K562 (cell line): Measurements from ENCODE around the gene CCT7. TPM values are rescaled to one million over a fixed set of nuclear protein-coding genes. Genes with fewer than 3 reads are reported as not detected.
A peak's percentile ranks its signal among the peaks of the same experiment; 100 is the strongest.

Experiments used
- BCLAF1 ChIP-seq, 2 experiments: fragments of 450-650 bp in 1 of 2; IDR thresholded peaks; 2 replicates each; pipeline ENCODE4 v1.6.1; 2011 to 2017; ENCODE audit warnings: low read depth in 2 of 2, antibody characterized with exemption in 1 of 2, borderline replicate concordance in 1 of 2, low read length in 1 of 2, mild to moderate bottlenecking in 1 of 2, mixed read lengths in 1 of 2; ENCODE audit not compliant: control insufficient read depth in 1 of 2
- BHLHE40 ChIP-seq: IDR thresholded peaks from 2 replicates; pipeline ENCODE4 v1.6.1; 2011; ENCODE audit warnings: low read length, improper control_type of control experiment
- CHD2 ChIP-seq: IDR thresholded peaks from 2 replicates; pipeline ENCODE4 v1.6.1; 2011; ENCODE audit warnings: low read depth, low read length
- CREM ChIP-seq: IDR thresholded peaks from 2 replicates; pipeline ENCODE4 v1.6.1; 2014; ENCODE audit warnings: antibody characterized with exemption, low read depth
- CTCF ChIP-seq, 3 experiments: IDR thresholded peaks in 2 of 3; conservative IDR thresholded peaks in 1 of 3; 2 replicates each; pipeline ENCODE4 v1.5.1; 2011 to 2012; ENCODE audit warnings: low read length in 3 of 3, mild to moderate bottlenecking in 3 of 3, control low read depth in 2 of 3, improper control_type of control experiment in 1 of 3, inconsistent platforms in 1 of 3, low read depth in 1 of 3, mixed read lengths in 1 of 3, moderate library complexity in 1 of 3; ENCODE audit not compliant: insufficient read depth in 2 of 3
- KLF1 ChIP-seq: fragments of 450-650 bp; IDR thresholded peaks from 2 replicates; pipeline ENCODE4 v1.6.1; 2016; ENCODE audit warnings: missing genetic modification characterization, missing compliant biosample characterization
- NRF1 ChIP-seq, 2 experiments: fragments of 450-650 bp; IDR thresholded peaks in 1 of 2; conservative IDR thresholded peaks in 1 of 2; 2 replicates each; pipeline ENCODE4 v1.6.1; 2014; ENCODE audit warnings: mild to moderate bottlenecking in 2 of 2
- SAFB ChIP-seq: fragments of 200-400 bp; formaldehyde crosslinking; IDR thresholded peaks from 2 replicates; pipeline ENCODE4 v1.6.1; 2017; ENCODE audit warnings: low read depth, low read length, borderline replicate concordance
- TFAP4 ChIP-seq: sonication (generic); formaldehyde crosslinking; IDR thresholded peaks from 2 replicates; pipeline ENCODE4 v1.8.0; 2022; ENCODE audit warnings: missing genetic modification reagents, mild to moderate bottlenecking, moderate library complexity, borderline replicate concordance
- polyA plus RNA-seq, 8 experiments: library from polyadenylated mRNA; depleted of rRNA in 4 of 8; stranded (reverse) in 5 of 8; unstranded in 3 of 8; fragments of >200 nt; fragmentation: Nextera tagmentation in 2 of 8; fragmentation: Illumina TruSeq in 1 of 8; extraction: Ambion mirVana in 2 of 8; extraction: Trizol in 1 of 8; gene quantifications; 2 replicates each; pipeline versions ENCODE4 v1.2.1 to v1.2.3, GENCODE V29; 2011 to 2014; ENCODE audit warnings: inconsistent platforms in 1 of 8, missing spikeins in 1 of 8
- total RNA-seq, 7 experiments: library from RNA; depleted of rRNA in 6 of 7; stranded (reverse); fragments of >200 nt in 6 of 7; fragmentation: Illumina TruSeq in 2 of 7; extraction: Trizol in 2 of 7; gene quantifications; 2 replicates each; pipeline versions ENCODE4 v1.2.1 to v1.2.3, GENCODE V29; 2011 to 2021; ENCODE audit warnings: low replicate concordance in 1 of 7
- TF ChIP-seq, protein P1 (sequence below), 2 experiments: fragments of 450-650 bp; formaldehyde crosslinking in 1 of 2; IDR thresholded peaks; 2 replicates each; pipeline versions ENCODE4 v1.4.0 to v1.6.1; 2014 to 2020; ENCODE audit warnings: mild to moderate bottlenecking in 2 of 2, borderline replicate concordance in 1 of 2, low read depth in 1 of 2

CCT7 gene
- total and polyA plus RNA-seq, 9 of the 15 experiments (the other 6 are each of a cell fraction or from before 2014, with no cell fraction given), result 326 to 856 (median 638) TPM

GRCh38 chr2:73214120-73215035 lies 19.7 kb upstream of the CCT7 start, which contains the start of gene SMYD5 (continued):
- TF ChIP-seq, protein P1, sequence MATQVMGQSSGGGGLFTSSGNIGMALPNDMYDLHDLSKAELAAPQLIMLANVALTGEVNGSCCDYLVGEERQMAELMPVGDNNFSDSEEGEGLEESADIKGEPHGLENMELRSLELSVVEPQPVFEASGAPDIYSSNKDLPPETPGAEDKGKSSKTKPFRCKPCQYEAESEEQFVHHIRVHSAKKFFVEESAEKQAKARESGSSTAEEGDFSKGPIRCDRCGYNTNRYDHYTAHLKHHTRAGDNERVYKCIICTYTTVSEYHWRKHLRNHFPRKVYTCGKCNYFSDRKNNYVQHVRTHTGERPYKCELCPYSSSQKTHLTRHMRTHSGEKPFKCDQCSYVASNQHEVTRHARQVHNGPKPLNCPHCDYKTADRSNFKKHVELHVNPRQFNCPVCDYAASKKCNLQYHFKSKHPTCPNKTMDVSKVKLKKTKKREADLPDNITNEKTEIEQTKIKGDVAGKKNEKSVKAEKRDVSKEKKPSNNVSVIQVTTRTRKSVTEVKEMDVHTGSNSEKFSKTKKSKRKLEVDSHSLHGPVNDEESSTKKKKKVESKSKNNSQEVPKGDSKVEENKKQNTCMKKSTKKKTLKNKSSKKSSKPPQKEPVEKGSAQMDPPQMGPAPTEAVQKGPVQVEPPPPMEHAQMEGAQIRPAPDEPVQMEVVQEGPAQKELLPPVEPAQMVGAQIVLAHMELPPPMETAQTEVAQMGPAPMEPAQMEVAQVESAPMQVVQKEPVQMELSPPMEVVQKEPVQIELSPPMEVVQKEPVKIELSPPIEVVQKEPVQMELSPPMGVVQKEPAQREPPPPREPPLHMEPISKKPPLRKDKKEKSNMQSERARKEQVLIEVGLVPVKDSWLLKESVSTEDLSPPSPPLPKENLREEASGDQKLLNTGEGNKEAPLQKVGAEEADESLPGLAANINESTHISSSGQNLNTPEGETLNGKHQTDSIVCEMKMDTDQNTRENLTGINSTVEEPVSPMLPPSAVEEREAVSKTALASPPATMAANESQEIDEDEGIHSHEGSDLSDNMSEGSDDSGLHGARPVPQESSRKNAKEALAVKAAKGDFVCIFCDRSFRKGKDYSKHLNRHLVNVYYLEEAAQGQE (IDR thresholded peaks at IDR 0.05; ENCODE audit: borderline replicate concordance), result no peak
- TF ChIP-seq, protein P1 (CRISPR knock-in tag; IDR thresholded peaks at IDR 0.05; ENCODE audit: low read depth), result 0 out of 2 replicates have a peak, but pooled peaks have one; percentile 61
- TF ChIP-seq SAFB, result peak; percentile 95
- peak; percentile 88 for TF ChIP-seq CHD2
- TF ChIP-seq BHLHE40, result peak; percentile 53; the same call in 1 of the 2 replicates
- TF ChIP-seq KLF1, result peak; percentile 79; the same call in 1 of the 2 replicates
- TF ChIP-seq CTCF (IDR thresholded peaks at IDR 0.05 in 2 of 3, conservative IDR thresholded peaks at IDR 0.05 in 1 of 3; ENCODE audit: insufficient read depth in 2 of 3, low read depth in 1 of 3, low read length in 3 of 3), result no peak
- TF ChIP-seq BCLAF1 (IDR thresholded peaks at IDR 0.05; ENCODE audit: borderline replicate concordance in 1 of 2, control insufficient read depth in 1 of 2, low read depth in 2 of 2, low read length in 1 of 2), result no peak
- peak; percentile 82 to 86 for TF ChIP-seq NRF1 (conservative IDR thresholded peaks at IDR 0.05 in 1 of 2, IDR thresholded peaks at IDR 0.05 in 1 of 2)
- TF ChIP-seq CREM, result peak; percentile 74
- TF ChIP-seq TFAP4, result peak; percentile 74; the same call in 1 of the 2 replicates
